Effector CD4-positive, alpha-beta T cell (primary cell): ENCODE results near the gene SERPINA1.

Source experiments
- DNase-seq: peaks from one replicate; pipeline ENCODE4 v3.0.0-alpha.2; 2020

The SERPINA1 gene

DNA sequence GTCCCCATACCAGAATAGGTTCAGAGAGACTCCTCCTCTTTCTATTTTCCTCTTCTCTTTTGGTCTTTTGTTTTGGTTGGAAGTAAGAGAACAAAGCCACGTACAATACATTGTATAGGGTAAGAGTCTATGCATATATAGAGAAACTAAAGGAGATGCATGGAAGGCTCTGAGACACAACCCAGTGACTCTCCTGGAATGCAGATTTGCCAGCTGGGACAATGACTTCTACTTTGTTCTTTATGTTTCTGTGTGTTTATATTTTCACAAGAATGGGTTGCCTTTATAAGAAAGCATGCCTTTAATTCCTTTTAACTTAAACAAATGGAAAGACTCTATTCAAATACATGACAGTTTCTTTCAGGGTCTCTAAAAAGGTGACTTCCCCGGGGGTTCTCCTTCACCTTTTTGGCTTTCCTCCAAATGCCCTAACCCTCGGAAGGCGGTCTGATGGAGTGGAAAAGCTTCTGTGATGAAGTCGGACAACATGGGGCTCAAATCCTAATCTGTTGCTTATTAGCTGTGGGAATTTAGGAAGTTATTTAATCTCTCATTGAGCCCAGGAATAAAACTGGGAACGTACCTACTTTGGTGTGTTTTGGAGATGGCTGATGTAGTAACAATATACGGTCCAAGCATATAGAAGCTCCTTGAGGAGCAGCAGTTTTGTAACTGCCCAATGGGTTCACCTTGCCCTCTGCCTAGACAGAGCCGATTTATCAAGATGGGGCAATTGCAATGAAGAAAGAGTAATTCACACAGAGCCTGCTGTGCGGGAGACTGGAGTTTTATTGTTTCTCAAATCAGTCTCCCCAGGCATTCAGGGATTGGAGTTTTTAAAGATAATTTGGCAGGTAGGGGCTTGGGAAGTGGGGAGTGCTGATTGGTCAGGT, 9.1 kb upstream of the SERPINA1 start:
- DNase-seq, result no peak

DNA sequence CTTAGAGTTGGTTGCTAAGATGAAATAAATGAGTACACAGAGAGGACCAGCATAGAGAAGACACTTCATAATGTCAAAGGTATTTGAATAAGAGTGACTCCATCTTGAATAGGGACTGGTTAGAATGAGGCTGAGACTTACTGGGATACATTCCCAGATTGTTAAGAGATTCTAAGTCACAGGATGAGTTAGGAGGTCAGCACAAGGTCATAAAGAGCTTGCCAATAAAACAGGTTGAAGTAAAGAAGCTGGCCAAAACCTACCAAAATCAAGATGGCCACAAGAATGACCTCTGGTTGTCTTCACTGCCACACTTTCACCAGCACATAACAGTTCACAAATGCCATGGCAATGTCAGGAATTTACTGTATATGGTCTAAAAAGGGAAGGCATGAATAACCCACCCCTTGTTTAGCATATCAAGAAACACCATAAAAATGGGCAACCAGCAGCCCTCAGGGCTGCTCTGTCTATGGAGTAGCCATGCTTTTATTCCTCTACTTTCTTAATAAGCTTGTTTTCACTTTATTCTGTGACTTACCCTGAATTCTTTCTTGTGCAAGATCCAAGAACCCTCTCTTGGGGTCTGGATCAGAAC, 8.3 kb upstream of the SERPINA1 start:
- DNase-seq, result no peak

DNA sequence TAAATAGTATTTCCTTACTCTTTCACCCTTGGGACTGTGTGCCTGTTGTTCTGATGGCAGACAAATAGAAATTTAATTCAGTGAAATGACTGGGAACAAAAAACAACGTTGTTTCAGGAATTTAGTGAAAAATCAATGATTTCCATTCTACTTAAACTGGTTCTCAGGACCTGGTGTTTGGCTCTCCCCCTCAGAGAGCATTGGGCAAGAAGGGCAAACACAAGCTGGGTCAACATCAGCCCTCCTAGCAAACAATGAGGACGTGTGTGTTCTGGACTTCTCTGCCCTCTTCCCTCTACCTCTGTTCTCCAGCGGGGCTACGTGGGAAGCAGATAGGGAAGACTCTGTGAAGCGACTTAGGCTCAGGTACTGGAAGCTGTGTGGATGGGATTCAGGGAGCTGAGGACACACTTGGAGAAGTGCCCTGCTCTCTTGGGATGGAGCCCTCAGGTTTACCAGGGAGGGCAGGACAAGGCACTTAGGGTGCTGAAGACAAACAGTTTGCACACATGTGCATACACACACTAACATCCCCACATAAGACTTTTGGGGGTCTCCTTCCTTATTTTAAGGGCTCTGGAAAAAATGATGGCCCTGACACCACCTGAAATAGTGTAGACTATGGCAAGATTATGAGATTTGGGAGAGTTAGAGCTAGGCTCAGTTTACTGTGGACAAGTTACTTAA, 7.6 kb upstream of the SERPINA1 start:
- no peak for DNase-seq

DNA sequence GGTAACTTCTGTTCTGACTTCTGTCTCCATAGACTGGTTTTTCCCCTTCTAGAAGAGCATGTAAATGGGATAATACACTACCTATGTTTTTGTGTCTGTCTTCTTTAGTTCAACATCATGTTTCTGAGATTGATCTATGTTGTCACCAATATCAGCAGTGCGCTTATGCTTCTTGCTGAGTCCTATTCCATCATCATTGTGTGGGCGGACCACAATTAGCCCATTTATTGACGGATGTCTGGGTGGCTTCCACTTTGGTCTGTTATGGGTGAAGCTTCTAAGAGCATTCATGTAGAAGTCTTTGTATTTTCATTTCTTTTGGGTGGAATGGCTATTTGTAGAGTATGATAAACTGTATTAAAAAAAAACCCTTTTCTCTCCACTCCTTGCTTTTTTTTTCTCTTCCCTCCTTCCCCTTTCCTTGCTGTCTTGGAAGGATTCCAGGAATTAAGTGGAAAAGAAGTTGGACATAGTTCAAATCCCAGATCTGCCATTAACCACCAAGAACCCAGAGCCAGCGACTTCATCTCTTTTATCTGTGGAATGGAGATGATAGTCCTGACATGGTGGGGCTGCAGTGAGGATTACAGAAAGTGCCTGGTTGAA, 7.0 kb upstream of the SERPINA1 start:
- no peak for DNase-seq

DNA sequence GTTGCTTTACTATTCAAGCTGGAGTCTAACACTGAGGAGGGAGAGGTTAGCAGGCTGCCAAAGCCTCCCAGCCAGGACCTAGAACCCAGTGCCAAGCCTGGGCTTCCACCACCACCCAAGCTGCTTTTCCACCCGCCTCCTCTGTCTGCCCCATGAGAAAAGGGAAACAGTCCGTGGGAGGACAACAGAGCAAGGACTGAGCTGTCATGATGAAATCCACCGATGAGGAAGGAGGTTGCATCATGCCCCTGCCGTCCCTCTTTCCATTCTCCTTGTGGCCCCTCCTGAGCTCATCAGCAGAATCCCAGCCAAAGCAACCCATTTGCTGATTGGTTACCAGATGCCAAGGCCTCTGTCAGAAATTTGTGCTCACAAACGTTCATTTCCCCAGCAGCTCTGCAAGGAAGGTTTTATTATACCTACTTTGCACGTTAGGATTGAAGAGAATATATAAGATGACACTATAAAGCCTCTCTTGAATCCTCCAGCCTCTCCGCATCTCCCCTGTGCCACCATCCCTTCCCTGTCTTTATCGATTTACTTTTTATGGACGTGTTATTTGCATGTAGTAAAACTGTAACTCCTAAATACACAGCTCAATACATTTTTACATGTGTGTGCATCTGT, 6.3 kb upstream of the SERPINA1 start:
- DNase-seq, result no peak

DNA sequence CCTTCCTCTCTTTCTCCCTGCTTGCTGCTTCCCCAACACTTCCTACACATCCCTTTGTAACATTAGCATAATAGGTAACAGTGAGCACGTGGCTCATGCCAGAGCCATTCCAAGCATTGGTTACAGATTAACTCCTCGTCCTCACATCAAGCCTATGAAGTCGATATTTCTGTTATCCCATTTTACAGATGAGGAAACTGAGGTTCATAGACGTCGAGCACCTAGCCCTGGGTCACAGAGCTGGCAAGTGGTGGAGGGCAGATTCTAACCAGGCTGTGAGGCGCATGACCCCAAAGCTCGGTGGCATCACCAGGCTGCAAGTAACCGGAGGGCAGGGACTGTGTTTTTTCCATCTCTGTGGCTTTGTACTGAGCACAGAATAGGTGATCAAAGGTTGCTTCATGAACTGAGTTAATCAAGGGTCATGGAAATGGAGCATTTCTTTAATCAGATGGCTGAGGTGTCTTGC, 5.7 kb upstream of the SERPINA1 start:
- no peak for DNase-seq

DNA sequence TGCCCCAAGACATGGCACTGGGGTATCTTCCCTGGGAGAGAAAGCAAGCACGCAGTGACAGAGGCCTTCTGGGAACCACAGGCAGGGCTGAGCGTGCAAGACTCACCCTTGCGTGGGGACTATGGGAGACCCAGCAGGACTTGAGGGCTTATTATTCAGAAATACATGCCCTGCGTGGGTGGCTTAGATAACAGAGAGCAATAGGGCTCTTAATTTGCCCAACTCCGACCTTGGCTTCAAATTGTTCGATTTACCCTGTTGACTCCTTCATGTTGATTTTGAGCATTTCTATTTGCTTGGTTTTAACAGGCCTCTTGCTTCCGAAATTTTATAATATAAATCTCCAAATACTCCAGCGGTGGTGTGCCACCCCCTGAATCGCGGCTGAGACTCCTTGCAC, 5.1 kb upstream of the SERPINA1 start:
- DNase-seq, result no peak

DNA sequence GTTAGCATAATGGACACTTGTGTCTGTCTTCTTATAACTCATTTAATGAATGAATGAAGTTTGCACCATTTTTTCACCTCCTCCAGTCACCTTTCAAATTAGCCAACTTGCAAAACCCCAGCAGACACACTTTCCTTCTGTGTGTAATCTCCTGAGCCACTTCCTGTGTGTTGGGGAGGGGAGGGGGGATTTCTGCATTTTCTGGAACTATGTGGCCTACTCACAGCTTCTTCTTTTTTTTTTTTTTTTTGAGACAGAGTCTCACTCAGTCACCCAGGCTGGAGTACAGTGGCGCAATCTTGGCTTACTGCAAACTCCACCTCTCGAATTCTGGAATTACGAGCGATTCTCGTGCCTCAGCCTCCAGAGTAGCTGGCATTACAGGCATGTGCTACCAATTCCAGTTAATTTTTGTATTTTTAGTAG, 4.1 kb upstream of the SERPINA1 start:
- DNase-seq, result no peak

DNA sequence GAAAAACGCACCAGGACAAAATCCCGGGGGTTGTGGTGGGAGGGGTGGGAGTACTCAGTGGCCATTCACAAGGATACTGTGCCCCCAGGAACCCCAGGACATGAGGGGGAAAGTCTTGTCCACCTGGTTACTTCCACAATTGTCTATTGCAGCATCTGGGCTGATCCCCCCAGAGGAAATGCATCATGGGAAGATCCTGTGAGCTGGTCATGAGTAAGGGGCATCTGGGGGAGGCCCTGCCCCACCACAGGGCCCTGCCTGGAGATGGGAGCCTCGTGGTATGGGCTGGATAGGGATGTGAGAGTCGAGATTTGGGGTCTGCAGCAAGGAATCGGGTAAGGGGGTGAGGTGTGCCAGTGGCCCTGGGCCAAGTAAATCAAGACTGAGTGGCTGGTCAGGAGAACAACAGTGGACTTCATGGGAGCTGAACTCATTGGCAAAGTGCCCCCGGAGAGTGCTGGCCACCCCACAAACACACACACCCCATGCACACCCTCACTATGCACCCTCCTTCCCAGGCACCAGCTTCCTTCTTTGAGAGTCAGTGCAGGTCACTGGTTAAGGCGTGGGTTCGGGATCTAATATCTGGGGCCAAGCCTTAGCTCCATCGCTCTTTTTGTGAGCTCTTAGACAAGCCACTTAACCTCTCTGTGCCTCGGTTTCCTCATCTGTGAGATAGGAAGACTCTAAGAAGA, 3.0 kb upstream of the SERPINA1 start:
- no peak for DNase-seq

DNA sequence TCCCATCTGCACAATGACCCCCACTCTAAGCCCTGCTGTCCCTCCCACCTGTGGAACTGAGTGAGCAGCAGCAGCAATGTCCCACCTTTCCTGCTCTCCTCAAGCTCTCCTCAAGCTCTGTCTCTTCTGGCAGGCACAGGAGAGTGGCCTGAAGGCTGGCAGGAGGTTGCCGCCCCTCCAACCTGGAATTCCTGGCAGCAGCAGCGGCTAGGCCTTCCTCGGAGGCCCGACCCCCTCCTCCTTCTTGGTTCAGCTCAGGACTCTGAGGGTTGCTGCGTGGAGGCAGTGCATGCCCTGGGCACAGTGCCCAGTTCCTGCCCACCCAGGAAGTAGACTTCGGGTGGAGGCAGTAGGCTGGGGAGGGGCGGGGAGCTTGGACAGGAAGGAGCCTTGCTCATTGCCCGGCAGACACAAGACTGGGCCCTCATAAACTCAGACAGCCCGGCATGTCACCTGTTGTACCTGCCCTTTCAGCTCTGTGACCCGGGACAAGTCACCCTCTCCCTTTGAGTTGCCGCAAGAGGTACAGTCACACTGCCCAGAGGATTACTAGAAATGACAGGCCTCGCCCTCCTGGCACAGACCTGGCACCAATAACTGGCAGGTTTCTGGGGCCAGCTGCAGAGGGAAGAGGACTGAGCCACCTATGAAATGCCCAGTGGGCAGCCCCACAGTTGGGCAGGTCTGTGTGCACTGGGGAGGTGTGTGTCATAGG, 2.1 kb upstream of the SERPINA1 start:
- DNase-seq, result no peak

DNA sequence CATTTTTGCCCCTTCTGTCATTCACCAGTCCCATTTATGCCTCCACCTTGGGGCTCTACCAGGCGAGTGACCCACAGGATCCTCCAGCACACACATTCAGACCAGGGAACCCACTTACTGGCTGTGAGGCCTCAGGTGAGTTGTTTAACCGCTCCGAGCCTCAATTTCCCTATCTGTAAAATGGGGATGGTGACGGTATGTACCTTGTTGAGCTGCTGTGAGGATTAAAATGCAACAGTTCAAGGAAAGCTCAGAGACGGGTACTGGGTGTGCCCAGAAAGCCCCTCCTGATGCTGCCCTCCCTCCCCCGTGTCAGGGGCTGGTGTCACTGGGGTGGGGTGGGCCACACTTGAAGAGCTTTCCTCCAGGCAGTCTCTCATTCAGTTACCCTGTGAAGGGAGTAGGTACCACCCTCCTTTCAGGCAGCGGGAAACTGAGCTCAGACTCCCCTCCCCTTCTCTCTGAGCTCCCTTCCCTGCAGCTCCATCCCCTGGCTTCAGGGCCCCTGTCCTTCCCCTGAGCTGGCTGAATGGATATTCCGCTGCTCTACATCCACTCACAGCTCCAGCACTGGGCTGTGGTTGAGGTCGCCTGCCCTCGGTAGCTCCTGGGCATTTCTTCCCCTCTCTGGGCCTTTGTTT, 1.4 kb upstream of the SERPINA1 start:
- no peak for DNase-seq

DNA sequence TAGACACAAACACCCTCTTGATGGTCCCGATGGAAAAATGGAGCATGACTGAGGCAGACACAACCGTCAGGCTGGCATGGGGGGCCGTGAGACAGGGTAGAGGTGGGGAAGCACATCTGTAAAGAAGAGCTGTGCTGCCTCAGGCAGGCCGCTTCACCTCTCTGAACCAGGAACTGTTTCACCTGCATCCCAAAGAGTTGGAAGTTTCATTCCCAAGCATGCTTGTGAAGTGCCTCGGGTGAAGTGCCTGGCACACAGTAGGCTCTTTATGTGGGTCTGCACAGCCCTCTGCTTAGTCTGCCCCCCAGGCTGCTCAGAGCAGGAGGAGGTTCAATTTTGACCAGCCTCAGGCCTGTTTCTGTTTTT, 685 bp upstream of the SERPINA1 start:
- no peak for DNase-seq

DNA sequence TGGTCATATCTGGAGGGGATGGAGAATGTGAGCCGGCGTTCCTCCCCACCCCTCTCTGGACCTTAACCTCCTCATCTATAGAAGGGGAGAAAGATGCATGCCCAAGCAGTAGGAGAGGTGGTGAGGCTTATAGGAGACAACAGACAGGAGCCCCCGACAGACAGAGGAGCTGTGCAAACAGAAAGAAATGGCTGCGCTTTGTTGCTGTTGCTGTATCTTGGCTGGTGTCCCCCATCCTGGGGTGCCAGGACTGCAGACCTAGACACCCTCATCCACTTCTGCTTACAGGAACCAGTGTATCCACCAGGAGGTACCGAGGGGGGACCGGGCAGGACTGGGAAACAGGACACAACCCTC, 397 bp downstream of the SERPINA1 start:
- DNase-seq, result no peak

DNA sequence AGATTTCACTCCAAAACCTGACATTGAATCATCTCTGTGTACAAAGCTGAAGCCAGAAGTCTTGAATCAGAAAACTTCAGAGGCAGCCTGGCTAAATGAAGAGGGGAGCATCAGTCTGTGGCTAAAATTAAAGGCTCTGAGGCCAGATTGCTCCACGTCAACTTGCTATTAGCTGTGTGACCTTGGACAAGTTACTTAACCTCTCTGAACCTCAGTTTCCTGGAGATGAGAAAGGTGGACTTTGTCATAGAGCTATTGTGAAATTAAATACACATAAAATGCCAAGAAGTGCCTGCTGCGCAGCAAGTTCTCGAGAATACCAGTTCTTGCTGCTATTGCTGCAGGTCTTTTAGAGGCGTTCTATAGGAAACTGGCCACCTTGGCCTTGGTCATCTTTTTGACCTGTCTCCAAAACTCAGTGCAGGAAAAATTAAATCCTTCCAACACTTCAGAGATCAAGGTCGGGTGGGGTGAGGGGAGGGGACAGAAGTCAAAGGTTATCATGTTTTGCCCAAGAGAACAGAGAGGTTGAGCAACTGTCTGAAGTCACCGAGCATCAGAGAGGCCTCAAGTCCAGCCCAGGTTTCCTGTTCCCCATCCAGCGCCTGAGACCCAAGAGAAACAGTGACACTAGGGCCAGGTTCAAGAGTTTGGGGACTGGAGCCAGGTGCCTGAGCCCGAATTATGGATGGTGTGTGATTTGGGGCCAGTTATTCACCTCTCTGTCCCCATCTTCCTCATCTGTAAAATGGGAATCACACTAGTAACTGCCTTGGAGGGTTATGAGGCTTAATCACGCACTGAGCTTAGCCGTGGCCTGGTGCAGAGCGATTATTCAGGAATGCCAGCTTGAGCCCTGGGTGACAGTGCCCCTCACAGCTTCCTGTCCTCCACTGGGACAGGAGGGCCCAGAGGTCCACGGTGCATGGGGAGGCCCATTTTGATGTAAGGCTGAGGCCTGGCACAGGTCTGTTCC, 1.1 kb downstream of the SERPINA1 start:
- no peak for DNase-seq

DNA sequence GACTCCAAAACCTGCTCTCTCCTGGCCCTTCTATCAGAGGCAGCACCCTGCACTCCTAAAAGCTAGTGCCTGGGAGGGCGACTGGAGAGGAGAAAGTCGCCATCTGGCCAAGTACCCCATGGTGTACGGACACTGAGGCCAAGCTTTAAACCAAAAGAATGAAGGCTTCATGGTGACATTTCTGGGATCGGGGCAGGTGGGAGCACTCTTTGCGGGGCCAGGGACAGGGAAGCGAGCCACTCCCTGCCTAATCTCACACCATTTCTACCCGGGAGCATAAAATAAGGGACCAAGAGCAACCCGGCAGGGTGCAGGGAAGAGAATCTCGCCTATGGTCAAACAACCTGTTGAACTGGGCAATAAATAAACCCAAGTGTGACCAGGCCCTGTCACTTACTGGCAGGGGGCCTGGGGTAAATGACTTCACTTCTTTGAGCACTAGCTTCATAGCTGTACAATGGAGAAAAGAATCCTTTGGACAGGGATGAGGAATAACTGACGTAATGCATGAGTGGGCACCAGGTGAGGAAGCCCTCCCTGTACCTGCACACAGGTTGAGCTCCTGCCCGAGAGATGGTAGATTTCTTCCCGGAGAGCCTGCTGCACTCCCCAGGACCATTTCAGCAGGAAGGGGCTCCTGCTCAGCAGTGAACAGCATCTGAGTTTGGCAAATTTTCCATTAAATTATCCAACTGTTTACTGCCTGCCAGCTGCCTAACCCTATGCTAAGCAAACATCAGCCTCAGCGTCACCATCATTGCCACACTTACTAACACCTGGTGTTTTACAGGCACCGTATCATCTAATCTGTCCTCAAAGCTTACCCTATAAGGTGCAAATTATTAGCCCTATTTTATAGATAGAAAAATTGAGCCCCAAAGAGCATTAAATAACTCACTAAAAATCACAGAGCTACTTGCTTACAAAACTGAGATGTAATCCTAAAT, 2.0 kb downstream of the SERPINA1 start:
- no peak for DNase-seq

DNA sequence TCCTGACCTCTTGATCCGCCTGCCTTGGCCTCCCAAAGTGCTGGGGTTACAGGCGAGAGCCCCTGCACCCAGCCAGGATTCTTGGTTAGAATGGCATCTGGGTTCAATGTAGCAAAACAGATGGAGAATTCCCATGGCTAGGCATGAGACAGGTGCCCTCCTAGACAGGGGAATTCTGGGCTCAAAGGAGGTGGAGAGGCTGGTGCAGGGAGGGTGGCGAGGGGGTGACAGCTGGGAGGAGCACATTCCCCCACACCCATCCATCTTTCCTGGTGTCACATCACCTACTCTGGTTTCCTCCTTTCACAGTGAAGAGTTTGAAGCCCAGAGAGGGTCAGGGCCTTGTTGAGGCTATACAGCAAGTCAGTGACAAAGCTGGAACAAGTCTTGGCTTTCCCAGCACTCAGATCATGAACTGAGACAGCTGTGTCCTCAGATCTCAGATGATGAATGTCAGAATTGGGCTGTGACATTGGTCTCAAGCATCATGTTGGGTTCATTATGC, 2.8 kb downstream of the SERPINA1 start:
- no peak for DNase-seq

DNA sequence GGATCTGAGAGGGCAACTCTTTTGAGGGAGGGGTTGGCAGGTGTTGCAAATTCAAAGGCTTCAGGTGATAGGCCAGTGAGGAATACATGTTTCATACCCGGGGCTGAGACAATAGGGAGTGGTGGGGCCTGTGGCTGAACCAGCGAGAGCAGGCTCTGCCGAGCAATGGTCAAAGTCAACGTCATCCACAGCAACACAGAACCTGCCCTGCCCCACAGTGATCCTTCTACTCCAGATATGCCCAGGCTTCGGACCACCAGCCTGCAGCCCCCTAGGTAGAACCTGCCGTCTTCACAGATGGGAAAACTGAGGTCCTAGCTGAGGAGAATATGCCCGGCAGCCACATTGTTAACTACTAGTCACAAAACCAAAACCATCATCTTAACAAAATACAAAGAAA, 4.1 kb downstream of the SERPINA1 start:
- no peak for DNase-seq

DNA sequence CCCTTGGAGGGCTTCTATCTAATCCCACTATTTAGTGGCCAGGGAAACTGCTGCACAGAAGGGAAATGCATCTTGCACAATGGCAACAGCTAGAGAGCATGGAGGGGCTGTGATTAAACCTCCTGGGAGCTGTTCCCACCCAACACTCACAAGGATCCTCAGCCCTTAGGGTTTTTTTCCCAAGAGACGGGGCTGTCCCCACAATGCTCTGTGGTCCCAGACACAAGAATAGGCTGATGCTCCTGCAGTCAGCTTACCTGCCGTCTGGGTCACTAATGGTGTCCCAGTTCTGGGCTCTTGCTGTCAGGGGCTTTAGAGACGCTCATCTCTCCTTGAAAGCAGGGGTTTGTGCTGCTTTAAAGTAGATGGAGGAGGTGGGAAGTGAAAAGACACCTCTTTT, 4.6 kb downstream of the SERPINA1 start:
- DNase-seq, result no peak
